Dermis microvascular lymphatic vessel endothelial cell (primary cell): Measurements from ENCODE around the gene SEMA4F. TPM values are rescaled to one million over a fixed set of nuclear protein-coding genes. Genes with fewer than 3 reads are reported as not detected.

ENCODE experiments used
- DNase-seq, 2 donors: peaks; one replicate each; pipeline versions ENCODE4 v3.0.0 to v3.0.0-alpha.2; 2010; ENCODE audit warnings: low read depth in 2 of 2
- total RNA-seq: library from RNA; depleted of rRNA; stranded (reverse); fragments of >200 nt; gene quantifications from 2 replicates; pipeline ENCODE4 v1.2.1, GENCODE V29; 2014

Gene SEMA4F
- total RNA-seq, 1 donor from 2014 or later, result 2.6 TPM

GRCh38 chr2:74658516-74658915, 4.5 kb downstream of the SEMA4F start:
- DNase-seq, result no peak

- no peak for DNase-seq
Observed at GRCh38 chr2:74659462-74659861, 5.4 kb downstream of the SEMA4F start.

GRCh38 chr2:74668087-74668486, 14.0 kb downstream of the SEMA4F start:
- DNase-seq, result no peak

- no peak for DNase-seq
Observed at GRCh38 chr2:74670263-74670662, 16.2 kb downstream of the SEMA4F start.

GRCh38 chr2:74671479-74671878, 17.4 kb downstream of the SEMA4F start:
- peak in 1 of 2 donors; percentile 16 for DNase-seq

GRCh38 chr2:74673826-74674528, 19.9 kb downstream of the SEMA4F start:
- no peak for DNase-seq

GRCh38 chr2:74675090-74675489, 21.0 kb downstream of the SEMA4F start:
- DNase-seq, result no peak

GRCh38 chr2:74676331-74676730, 22.3 kb downstream of the SEMA4F start:
- DNase-seq, result no peak

GRCh38 chr2:74679615-74680014, 25.6 kb downstream of the SEMA4F start:
- no peak for DNase-seq

GRCh38 chr2:74682501-74682900, 28.5 kb downstream of the SEMA4F start:
- DNase-seq, result no peak

- DNase-seq, result no peak
Observed at GRCh38 chr2:74685408-74685807, 31.4 kb downstream of the SEMA4F start.

GRCh38 chr2:74688881-74689280, 34.8 kb downstream of the SEMA4F start:
- no peak for DNase-seq

- no peak for DNase-seq
Observed at GRCh38 chr2:74689671-74690070, 35.6 kb downstream of the SEMA4F start.

- peak; percentile 37 to 64 for DNase-seq
Observed at GRCh38 chr2:74690571-74690970, 36.5 kb downstream of the SEMA4F start.

- no peak for DNase-seq
Observed at GRCh38 chr2:74691929-74692328, 37.9 kb downstream of the SEMA4F start.

- no peak for DNase-seq
Observed at GRCh38 chr2:74693213-74693612, 39.2 kb downstream of the SEMA4F start.

- DNase-seq, result no peak
Observed at GRCh38 chr2:74693668-74694067, 39.6 kb downstream of the SEMA4F start.

- DNase-seq, result no peak
Observed at GRCh38 chr2:74694281-74694680, 40.2 kb downstream of the SEMA4F start.

GRCh38 chr2:74695663-74696062, 41.6 kb downstream of the SEMA4F start:
- no peak for DNase-seq

GRCh38 chr2:74696829-74697228, 42.8 kb downstream of the SEMA4F start:
- DNase-seq, result no peak

- no peak for DNase-seq
Observed at GRCh38 chr2:74700643-74701372, 46.8 kb downstream of the SEMA4F start.

GRCh38 chr2:74702001-74702715, 48.1 kb downstream of the SEMA4F start:
- DNase-seq, result no peak
